ENCODE results near the gene TSPAN5.

DNA sequence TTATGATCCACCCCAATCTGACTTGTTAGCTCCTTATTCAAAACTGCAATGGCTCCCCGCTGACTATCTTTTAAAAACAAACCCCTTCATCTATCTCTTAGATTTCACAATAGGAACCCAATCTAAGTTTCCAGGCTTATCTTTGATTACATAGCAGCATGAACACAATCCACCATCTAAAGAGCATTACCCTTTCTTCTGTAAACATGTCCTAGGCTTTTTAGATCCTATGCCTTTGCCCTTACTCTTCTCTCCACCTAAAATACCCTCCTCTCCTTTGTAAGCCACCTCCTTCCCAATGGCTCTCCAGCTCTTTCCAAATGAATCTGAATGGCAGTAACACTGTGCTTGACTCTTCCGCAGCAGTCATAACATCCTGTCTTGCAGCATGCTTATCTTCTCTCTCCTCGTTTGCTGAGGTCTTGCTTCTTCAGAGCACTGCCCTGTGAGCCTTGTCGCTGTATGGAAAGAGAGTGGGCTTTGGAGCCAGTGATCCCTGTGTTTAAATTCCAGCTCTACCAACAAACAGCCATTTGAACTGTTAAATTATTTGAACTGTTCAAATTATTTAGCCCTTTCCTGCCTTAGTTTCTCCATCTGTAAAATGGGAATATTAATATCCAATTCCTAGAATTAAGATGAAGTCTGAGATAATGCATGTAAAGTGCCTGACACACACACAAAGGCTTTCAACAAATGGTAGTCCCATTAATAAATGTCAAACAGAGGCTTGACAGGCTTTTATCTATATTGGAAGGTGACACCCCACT, 16.2 kb upstream of the TSPAN5 start:
- TF ChIP-seq, protein P1, sequence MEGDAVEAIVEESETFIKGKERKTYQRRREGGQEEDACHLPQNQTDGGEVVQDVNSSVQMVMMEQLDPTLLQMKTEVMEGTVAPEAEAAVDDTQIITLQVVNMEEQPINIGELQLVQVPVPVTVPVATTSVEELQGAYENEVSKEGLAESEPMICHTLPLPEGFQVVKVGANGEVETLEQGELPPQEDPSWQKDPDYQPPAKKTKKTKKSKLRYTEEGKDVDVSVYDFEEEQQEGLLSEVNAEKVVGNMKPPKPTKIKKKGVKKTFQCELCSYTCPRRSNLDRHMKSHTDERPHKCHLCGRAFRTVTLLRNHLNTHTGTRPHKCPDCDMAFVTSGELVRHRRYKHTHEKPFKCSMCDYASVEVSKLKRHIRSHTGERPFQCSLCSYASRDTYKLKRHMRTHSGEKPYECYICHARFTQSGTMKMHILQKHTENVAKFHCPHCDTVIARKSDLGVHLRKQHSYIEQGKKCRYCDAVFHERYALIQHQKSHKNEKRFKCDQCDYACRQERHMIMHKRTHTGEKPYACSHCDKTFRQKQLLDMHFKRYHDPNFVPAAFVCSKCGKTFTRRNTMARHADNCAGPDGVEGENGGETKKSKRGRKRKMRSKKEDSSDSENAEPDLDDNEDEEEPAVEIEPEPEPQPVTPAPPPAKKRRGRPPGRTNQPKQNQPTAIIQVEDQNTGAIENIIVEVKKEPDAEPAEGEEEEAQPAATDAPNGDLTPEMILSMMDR (IDR thresholded peaks at IDR 0.05): no peak
- TF ChIP-seq POLR2A (IDR thresholded peaks at IDR 0.05) (no peak), EP300 (IDR thresholded peaks at IDR 0.05) (no peak), POLR2AphosphoS5 (IDR thresholded peaks at IDR 0.05) (no peak)

Measured in stomach (tissue), 4 donors.